Measurements from ENCODE around the gene CEP112.

DNA sequence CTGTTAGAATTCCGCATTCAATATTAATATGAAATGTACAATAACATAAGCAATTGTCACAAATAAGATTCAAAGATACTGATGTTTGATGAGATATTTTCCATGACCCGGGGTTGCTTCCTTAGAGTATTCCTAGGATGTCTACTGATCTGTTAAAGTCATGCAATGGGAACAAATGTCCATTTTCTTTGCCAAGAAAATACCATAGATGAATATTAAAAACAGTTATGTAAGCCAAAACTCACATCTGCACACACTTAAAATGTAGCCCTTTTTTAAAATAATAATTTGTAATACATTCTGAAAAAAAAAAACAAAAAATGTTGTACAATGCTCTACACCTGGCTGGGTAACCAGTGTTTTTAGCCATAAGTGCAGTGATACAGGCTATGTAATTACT, 371.1 kb downstream of the CEP112 start:
- TF ChIP-seq POLR2AphosphoS5 (IDR thresholded peaks at IDR 0.05; ENCODE audit: low read depth, low read length) (no peak), SIN3A (IDR thresholded peaks at IDR 0.05; ENCODE audit: borderline replicate concordance, insufficient read depth, low read depth, low read length) (no peak), CTCF (IDR thresholded peaks at IDR 0.05) (no peak), REST (IDR thresholded peaks at IDR 0.05; ENCODE audit: insufficient read depth in 1 of 2, low read depth in 2 of 2, low read length in 1 of 2) (no peak), TCF7L2 (IDR thresholded peaks at IDR 0.05; ENCODE audit: low read depth, low read length) (no peak)
